Measurements from ENCODE around the gene NCKAP5. TPM values are rescaled to one million over a fixed set of nuclear protein-coding genes. Genes with fewer than 3 reads are reported as not detected.

NCKAP5 gene
- total RNA-seq, 1 donor from 2014 or later = 7.4 TPM

GRCh38 chr2:133377021-133377481, 191.2 kb downstream of the NCKAP5 start:
- Mint-ChIP-seq H3K9me3 (ENCODE audit: unreplicated experiment) (no peaks in the 10 kb centered on the region), H3K4me3 (ENCODE audit: unreplicated experiment) (no peak overlapping the region), H3K27me3 (ENCODE audit: unreplicated experiment) (peaks cover 2% of the 10 kb centered on the region), H3K27ac (ENCODE audit: unreplicated experiment) (no peak overlapping the region), H3K4me1 (ENCODE audit: unreplicated experiment) (no peaks in the 10 kb centered on the region), H3K36me3 (ENCODE audit: low read depth, unreplicated experiment) (no peaks in the 10 kb centered on the region)
- DNase-seq (ENCODE audit: low spot score) = no peak
- TF ChIP-seq, protein P1, sequence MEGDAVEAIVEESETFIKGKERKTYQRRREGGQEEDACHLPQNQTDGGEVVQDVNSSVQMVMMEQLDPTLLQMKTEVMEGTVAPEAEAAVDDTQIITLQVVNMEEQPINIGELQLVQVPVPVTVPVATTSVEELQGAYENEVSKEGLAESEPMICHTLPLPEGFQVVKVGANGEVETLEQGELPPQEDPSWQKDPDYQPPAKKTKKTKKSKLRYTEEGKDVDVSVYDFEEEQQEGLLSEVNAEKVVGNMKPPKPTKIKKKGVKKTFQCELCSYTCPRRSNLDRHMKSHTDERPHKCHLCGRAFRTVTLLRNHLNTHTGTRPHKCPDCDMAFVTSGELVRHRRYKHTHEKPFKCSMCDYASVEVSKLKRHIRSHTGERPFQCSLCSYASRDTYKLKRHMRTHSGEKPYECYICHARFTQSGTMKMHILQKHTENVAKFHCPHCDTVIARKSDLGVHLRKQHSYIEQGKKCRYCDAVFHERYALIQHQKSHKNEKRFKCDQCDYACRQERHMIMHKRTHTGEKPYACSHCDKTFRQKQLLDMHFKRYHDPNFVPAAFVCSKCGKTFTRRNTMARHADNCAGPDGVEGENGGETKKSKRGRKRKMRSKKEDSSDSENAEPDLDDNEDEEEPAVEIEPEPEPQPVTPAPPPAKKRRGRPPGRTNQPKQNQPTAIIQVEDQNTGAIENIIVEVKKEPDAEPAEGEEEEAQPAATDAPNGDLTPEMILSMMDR (IDR thresholded peaks at IDR 0.05; ENCODE audit: unreplicated experiment) = no peak

DNA sequence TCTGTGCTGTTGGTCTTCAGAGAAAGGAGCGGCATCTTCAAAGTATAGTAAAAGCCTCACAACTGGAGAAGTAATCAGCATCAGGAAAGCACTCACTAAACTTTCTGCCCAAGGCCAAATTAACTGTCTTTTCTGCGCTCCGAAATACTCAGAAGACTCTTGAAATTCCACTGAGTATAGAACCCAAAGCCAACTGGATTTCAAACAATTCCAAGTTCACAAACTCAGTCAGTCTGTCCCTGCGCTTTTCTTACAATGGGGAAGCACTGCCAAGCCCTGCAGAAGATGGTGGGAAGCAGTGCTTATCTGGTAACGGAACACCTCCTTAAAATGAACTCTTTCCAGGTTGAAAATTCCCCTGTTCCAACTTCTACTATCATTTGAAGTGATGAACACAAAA, 193.5 kb downstream of the NCKAP5 start:
- Mint-ChIP-seq H3K4me3 (ENCODE audit: unreplicated experiment) (no peak overlapping the region), H3K4me1 (ENCODE audit: unreplicated experiment) (no peaks in the 10 kb centered on the region), H3K27ac (ENCODE audit: unreplicated experiment) (no peak overlapping the region), H3K36me3 (ENCODE audit: low read depth, unreplicated experiment) (no peaks in the 10 kb centered on the region), H3K27me3 (ENCODE audit: unreplicated experiment) (peaks cover 2% of the 10 kb centered on the region), H3K9me3 (ENCODE audit: unreplicated experiment) (no peaks in the 10 kb centered on the region)
- DNase-seq (ENCODE audit: low spot score) = no peak
- TF ChIP-seq, protein P1 (IDR thresholded peaks at IDR 0.05; ENCODE audit: unreplicated experiment) = no peak

DNA sequence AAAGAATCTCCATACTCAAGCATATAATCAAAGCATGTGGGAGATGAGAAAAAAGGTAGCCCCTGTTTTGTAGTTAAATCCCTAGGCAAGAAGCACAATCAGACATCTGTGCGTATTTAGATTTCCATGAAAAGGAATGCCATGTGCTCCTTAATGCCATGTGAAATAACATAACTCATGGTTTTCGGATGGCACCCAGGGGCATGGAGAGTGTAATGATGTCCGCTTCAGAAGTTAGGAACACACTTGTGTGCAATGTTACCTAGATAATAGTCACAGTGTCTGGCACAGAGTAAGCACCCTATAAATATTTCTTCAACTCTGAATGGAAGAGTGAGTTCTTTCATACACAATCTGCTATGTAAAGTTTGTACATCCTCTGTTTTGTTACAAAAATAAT, 197.0 kb downstream of the NCKAP5 start:
- H3K36me3 Mint-ChIP-seq (ENCODE audit: low read depth, unreplicated experiment) = no peaks in the 10 kb centered on the region
- DNase-seq (ENCODE audit: low spot score) = no peak
- TF ChIP-seq, protein P1 (IDR thresholded peaks at IDR 0.05; ENCODE audit: unreplicated experiment) = no peak
- H3K4me1 Mint-ChIP-seq (ENCODE audit: unreplicated experiment) = no peaks in the 10 kb centered on the region
- no peaks in the 10 kb centered on the region for H3K9me3 Mint-ChIP-seq (ENCODE audit: unreplicated experiment)
- H3K27me3 Mint-ChIP-seq (ENCODE audit: unreplicated experiment) = peaks cover 4% of the 10 kb centered on the region
- H3K27ac Mint-ChIP-seq (ENCODE audit: unreplicated experiment) = no peak overlapping the region
- no peak overlapping the region for H3K4me3 Mint-ChIP-seq (ENCODE audit: unreplicated experiment)

DNA sequence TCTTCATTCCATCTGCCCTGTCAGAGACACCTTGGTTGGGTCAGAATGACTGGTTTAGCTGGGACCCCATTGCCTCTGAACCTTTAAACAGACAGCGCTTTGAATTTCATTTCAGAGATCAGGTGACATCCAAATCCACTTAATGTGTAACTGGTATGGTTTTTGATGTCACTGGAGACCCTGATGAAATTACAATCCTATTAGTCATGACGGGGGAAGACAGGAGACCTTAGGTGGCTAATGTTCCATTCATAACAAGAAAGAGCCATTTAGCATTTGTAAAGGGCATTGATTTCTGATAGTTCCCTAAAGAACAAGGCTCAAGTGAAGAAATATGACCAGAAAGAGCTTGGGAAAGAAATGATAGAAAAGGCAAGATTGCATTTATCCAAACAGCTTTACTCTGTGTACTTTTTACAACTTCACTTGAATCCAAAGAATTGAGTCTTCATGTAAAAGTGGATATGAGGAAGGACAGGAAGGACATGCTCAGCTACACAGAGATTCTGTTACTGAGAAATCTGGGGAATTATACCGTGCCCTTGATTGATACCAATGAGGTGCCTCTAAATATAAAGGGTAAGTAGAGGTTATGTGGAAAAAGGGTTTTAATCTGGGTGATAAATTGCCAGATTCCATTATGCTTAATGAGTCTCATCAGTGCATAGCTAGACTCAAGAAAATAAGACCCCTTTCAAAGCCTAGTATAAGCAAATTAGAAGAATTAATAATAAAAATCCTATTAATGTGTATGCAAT, 198.2 kb downstream of the NCKAP5 start:
- no peaks in the 10 kb centered on the region for H3K4me1 Mint-ChIP-seq (ENCODE audit: unreplicated experiment)
- H3K27me3 Mint-ChIP-seq (ENCODE audit: unreplicated experiment) = peaks cover 4% of the 10 kb centered on the region
- TF ChIP-seq, protein P1 (IDR thresholded peaks at IDR 0.05; ENCODE audit: unreplicated experiment) = no peak
- DNase-seq (ENCODE audit: low spot score) = no peak
- H3K36me3 Mint-ChIP-seq (ENCODE audit: low read depth, unreplicated experiment) = no peaks in the 10 kb centered on the region
- H3K27ac Mint-ChIP-seq (ENCODE audit: unreplicated experiment) = no peak overlapping the region
- no peak overlapping the region for H3K4me3 Mint-ChIP-seq (ENCODE audit: unreplicated experiment)
- H3K9me3 Mint-ChIP-seq (ENCODE audit: unreplicated experiment) = no peaks in the 10 kb centered on the region

DNA sequence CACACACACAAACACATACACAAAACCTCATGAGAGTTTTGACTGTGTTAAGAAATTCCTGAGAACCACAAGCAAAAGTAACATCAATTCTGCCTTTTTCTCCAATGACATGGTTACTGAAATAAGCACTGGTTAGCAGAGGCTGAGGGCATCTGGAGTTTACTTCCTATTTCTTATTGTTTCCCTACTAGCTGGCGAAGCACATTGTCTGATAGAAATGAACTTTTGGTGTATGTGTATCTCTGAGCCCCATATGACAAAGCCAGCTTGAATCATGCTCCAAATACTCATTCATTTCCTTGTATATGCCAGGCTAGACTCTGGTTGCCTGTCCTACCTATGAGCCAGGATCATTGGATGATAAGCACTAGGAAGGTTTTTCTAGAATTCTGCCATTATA, 203.1 kb downstream of the NCKAP5 start:
- no peak for DNase-seq (ENCODE audit: low spot score)
- H3K36me3 Mint-ChIP-seq (ENCODE audit: low read depth, unreplicated experiment) = no peaks in the 10 kb centered on the region
- TF ChIP-seq, protein P1 (IDR thresholded peaks at IDR 0.05; ENCODE audit: unreplicated experiment) = no peak
- peaks cover 3% of the 10 kb centered on the region for H3K27me3 Mint-ChIP-seq (ENCODE audit: unreplicated experiment)
- H3K9me3 Mint-ChIP-seq (ENCODE audit: unreplicated experiment) = no peaks in the 10 kb centered on the region
- H3K4me1 Mint-ChIP-seq (ENCODE audit: unreplicated experiment) = no peaks in the 10 kb centered on the region
- H3K4me3 Mint-ChIP-seq (ENCODE audit: unreplicated experiment) = no peak overlapping the region
- no peak overlapping the region for H3K27ac Mint-ChIP-seq (ENCODE audit: unreplicated experiment)
